ENCODE results near the gene IL4R. TPM values are rescaled to one million over a fixed set of nuclear protein-coding genes. Genes with fewer than 3 reads are reported as not detected.

The IL4R gene
- total and polyA plus RNA-seq, 2 of the 8 experiments (the other 6 are each of a cell fraction or from before 2014, with no cell fraction given) = 29.1 to 29.4 TPM

DNA sequence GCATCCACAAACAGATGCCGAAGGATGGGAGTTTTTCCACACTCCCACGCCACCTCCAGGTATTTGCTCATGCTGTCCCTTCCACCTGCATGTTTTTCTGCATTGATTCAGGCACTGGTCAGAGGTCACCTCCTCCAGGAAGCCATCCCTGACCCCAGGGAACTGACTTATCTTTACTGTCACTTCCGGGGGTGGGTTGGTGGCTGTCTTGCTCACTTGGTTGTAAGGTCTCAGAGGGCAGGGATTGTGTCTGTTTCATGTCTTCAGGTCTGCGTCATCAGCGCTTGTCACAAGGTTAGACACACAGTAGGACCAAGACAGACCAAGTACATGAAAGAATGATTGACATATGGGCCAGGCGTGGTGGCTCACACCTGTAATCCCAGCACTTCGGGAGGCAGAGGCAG, 1.9 kb upstream of the IL4R start:
- H3K4me2 ChIP-seq (ENCODE audit: insufficient read depth in 1 of 2, low read depth in 2 of 2, low read length in 2 of 2) = no peak overlapping the region
- CTCF ChIA-PET (ENCODE audit: partially characterized antibody) = interaction anchor here (1.2 to 1.4 kb wide), 2 partner anchors 77 to 133 kb away, joined by 3 to 5 read pairs; no protein-coding TSS in a partner anchor
- TF ChIP-seq CTBP2 (IDR thresholded peaks at IDR 0.05; ENCODE audit: borderline replicate concordance, insufficient read depth, insufficient read length, low read length) = no peak
- no peak for TF ChIP-seq TBP (IDR thresholded peaks at IDR 0.05; ENCODE audit: low read depth, low read length)
- TF ChIP-seq GABPA (IDR thresholded peaks at IDR 0.05; ENCODE audit: borderline replicate concordance, insufficient read depth, low read length) = no peak
- no peak for TF ChIP-seq POLR2A (IDR thresholded peaks at IDR 0.05; ENCODE audit: control extremely low read depth in 1 of 2, low read depth in 2 of 2, low read length in 2 of 2)
- TF ChIP-seq E2F6 (IDR thresholded peaks at IDR 0.05) = no peak
- TF ChIP-seq CTCF (IDR thresholded peaks at IDR 0.05; ENCODE audit: control extremely low read depth in 1 of 3, insufficient read depth in 1 of 3, low read depth in 1 of 3, low read length in 3 of 3) = no peak
- no peak for TF ChIP-seq BRCA1 (IDR thresholded peaks at IDR 0.05; ENCODE audit: low read depth, low read length)
- no peak for TF ChIP-seq TAF7 (optimal IDR thresholded peaks at IDR 0.05; ENCODE audit: borderline replicate concordance, low read depth, low read length)
- TF ChIP-seq TAF1 (IDR thresholded peaks at IDR 0.05; ENCODE audit: low read depth, low read length) = no peak
- no peak for TF ChIP-seq SRF (IDR thresholded peaks at IDR 0.05; ENCODE audit: low read depth, low read length)
- TF ChIP-seq SIX5 (IDR thresholded peaks at IDR 0.05; ENCODE audit: low read depth, low read length) = no peak

More for the DNA sequence above, 1.9 kb upstream of the IL4R start:
- Histone ChIP-seq H3K9ac (replicated peaks in 1 of 4; ENCODE audit: extremely low read depth in 1 of 4, low read depth in 3 of 4, low read length in 3 of 4) (no peak overlapping the region), H3K18ac (ENCODE audit: extremely low read depth, low read length) (no peak overlapping the region), H2BK120ac (replicated peaks; ENCODE audit: low read depth, low read length) (no peak overlapping the region), H3K14ac (ENCODE audit: insufficient read length) (no peak overlapping the region), H4K5ac (ENCODE audit: insufficient read length, low read depth, low read length) (no peak overlapping the region), H3K27me3 (replicated peaks in 1 of 4; ENCODE audit: control insufficient read depth in 3 of 4, extremely low read depth in 1 of 4, insufficient read depth in 3 of 4, low read length in 3 of 4) (peaks cover 0 to 3% (median 2%) of the 10 kb centered on the region in 4 experiments; a peak in 3 of 7 replicates), H4K20me1 (replicated peaks in 1 of 2; ENCODE audit: control insufficient read depth in 1 of 2, insufficient read depth in 2 of 2, low read length in 2 of 2) (peaks cover 3 to 4% of the 10 kb centered on the region in 2 experiments), H2BK15ac (ENCODE audit: low read length) (peak overlapping the region; percentile 5; the same call in 1 of the 2 replicates), H3K79me2 (ENCODE audit: control insufficient read depth in 1 of 2, insufficient read depth in 2 of 2, low read length in 2 of 2) (peaks cover 0 to 10% of the 10 kb centered on the region in 2 experiments; a peak in 3 of 4 replicates), H2BK20ac (ENCODE audit: low read length) (no peak overlapping the region), H2AFZ (ENCODE audit: low read length) (no peak overlapping the region), H4K91ac (replicated peaks; ENCODE audit: insufficient read length, low read length) (no peak overlapping the region), H3K79me1 (ENCODE audit: low read depth, low read length) (peaks cover 10% of the 10 kb centered on the region), H3K23ac (ENCODE audit: insufficient read length) (no peak overlapping the region), H3K9me3 (ENCODE audit: insufficient read depth in 2 of 2, low read depth in 1 of 2, low read length in 1 of 2) (no peaks in the 10 kb centered on the region; a peak in 1 of 4 replicates), H3K4me3 (ENCODE audit: extremely low read depth in 1 of 4, insufficient read depth in 2 of 4, low read depth in 3 of 4, low read length in 4 of 4) (no peak overlapping the region), H2BK5ac (ENCODE audit: low read depth, low read length) (no peak overlapping the region), H3K27ac (ENCODE audit: low read depth, low read length) (no peak overlapping the region), H3K4me1 (replicated peaks in 1 of 4; ENCODE audit: control insufficient read depth in 3 of 4, insufficient read depth in 4 of 4, low read length in 3 of 4) (peaks cover 0 to 13% (median 4%) of the 10 kb centered on the region in 4 experiments; a peak in 5 of 7 replicates), H3K4ac (replicated peaks; ENCODE audit: insufficient read length, low read depth, low read length) (no peak overlapping the region), H4K8ac (ENCODE audit: extremely low read depth, insufficient read depth, low read length) (no peak overlapping the region), H3K23me2 (ENCODE audit: low read depth, low read length) (peaks cover 10% of the 10 kb centered on the region; the same call in 1 of the 2 replicates), H2AK5ac (ENCODE audit: low read depth, low read length) (no peak overlapping the region), H3K36me3 (ENCODE audit: control insufficient read depth in 2 of 4, insufficient read depth in 4 of 4, low read length in 3 of 4) (no peaks in the 10 kb centered on the region), H2BK12ac (ENCODE audit: low read depth, low read length) (no peak overlapping the region), H3K56ac (replicated peaks; ENCODE audit: insufficient read length, low read depth, low read length) (no peak overlapping the region)
- FAIRE-seq = no peak
- 79% methylated on average over 6 of the region's 7 CpGs; no CpG with 5 or more reads in 1 of the 2 experiments for WGBS, 2 experiments (ENCODE audit: extremely low coverage in 1 of 2, insufficient coverage in 1 of 2, insufficient read length in 1 of 2, insufficient replicate concordance in 2 of 2, low coverage in 1 of 2, low lambda C conversion rate in 2 of 2, missing lambda C conversion rate in 1 of 2)
- DNase-seq (ENCODE audit: low read depth in 1 of 2, low spot score in 2 of 2) = no peak
- POLR2A ChIA-PET (ENCODE audit: partially characterized antibody) = no interaction called here

Data from H1 (cell line).